SKM-1 (cell line): ENCODE data around the gene ARID1B.

Experiments used
- DNase-seq: peaks from one replicate; lab custom pipeline; 2025; ENCODE audit not compliant: unreplicated experiment; lab: John Stamatoyannopoulos, UW

The ARID1B gene

DNA sequence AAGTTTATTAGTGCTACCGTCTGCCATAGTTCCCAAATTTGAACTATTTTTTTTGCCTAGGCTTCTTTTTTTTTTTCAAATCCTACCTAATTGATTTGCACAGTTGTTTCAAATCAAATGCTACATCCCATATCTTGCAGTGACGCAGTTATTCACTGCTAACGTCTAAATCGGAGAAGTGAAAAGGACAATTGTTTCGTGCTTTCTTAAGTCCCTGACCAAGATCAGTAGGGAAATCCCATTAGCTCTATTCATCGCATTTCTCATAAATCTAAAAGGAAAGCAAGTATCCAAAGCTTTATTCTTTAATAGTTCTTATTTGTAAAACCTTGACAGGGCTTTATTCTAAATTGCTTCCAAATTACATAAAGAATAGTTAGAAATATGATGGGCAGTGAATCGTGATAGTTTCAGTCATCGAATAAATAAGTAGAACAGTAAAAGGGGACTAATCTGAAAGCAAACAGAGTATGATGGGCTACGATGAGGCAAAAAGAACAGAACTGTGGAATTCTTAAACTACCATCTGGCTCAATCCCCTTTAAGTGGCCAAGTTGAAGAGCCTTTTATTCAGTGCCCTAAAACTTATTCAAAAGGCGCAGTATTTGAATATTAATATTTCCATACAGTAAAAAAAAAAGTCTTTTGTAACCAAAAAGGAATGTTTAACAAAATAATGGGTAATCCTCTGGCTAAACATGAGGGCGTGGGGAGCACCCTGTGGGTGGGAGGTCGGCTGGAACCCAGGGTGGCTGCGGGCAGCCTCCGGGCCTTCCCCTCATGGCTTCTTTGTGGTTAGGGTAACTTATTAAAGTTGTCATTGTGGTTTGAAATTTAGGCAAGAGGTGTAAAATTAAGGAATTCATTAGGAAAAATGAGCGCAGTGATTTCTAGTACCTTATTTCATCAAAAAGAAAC, 3.0 kb upstream of the ARID1B start:
- DNase-seq, result no peak

DNA sequence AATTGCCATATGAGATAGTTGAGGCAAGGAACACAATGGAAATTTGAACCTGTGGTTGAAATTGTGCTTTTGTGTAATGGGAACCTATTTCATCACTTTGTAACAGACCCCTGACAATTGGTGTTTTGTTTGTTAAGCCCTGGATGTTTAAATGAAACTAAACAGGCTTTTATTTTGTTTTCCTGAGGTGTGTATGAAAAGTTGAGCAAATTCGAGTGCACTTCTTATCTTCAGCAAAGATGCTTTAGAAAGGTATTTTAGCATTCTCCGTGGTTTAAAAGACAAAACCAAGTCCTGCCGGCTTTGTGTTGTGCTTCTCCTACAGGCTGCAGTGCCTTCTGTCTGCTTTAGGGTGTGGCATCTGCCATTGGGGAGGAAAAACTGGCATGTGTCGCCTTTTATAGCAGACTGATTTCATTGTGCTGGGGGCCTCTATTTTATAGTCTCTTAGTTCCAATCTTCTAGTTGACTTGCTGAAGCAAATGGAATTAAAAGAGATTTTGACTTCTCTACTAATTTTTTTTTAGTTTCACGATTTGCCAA, 2.2 kb upstream of the ARID1B start:
- no peak for DNase-seq

DNA sequence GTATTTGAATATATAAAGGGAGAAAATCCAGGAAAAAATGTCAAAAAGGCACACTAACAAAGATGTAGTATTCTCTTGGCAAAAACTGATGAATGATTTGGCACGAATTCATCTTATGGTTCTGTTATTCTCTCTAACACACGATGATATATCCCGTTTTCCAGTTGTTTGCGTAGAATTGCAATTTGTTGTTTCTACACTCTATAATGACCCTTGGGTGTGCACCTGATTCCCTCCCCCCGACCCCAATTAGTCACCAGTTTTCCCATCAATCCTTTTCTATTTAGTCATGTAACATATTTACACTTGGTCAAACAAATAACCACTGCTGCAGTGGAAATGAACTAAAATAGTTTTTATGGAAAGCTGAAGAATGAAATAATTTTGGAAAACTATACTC, 1.5 kb upstream of the ARID1B start:
- no peak for DNase-seq

DNA sequence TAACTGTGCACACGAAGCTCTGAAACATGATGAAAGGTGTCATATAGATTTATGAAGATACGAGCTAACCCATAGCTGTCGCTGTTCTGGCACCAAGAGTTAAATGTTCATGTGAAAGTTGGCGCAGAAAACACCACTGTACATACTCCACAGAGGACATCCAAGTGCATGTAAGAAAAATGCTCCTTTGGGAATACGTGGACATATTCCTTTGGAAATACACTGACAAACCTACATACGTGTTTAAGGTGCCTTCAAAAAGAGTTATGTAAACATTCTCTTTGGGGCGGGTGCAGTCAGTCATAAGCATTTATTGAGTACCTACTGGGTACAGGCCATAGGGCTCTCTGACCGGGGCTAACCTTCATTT, 723 bp upstream of the ARID1B start:
- no peak for DNase-seq

DNA sequence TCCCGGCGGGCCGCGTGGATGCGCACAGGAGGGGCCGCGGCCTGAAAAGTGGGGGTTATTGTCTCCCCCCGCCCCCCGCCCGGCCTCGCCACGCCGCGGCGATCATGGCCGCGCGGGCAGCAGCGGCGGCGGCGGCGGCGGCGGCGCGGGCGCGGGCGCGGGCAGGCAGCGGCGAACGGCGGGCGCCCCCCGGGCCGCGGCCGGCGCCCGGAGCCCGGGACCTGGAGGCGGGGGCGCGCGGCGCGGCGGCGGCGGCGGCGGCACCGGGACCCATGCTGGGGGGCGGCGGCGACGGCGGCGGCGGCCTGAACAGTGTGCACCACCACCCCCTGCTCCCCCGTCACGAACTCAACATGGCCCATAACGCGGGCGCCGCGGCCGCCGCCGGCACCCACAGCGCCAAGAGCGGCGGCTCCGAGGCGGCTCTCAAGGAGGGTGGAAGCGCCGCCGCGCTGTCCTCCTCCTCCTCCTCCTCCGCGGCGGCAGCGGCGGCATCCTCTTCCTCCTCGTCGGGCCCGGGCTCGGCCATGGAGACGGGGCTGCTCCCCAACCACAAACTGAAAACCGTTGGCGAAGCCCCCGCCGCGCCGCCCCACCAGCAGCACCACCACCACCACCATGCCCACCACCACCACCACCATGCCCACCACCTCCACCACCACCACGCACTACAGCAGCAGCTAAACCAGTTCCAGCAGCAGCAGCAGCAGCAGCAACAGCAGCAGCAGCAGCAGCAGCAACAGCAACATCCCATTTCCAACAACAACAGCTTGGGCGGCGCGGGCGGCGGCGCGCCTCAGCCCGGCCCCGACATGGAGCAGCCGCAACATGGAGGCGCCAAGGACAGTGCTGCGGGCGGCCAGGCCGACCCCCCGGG, 637 bp downstream of the ARID1B start:
- DNase-seq, result no peak

DNA sequence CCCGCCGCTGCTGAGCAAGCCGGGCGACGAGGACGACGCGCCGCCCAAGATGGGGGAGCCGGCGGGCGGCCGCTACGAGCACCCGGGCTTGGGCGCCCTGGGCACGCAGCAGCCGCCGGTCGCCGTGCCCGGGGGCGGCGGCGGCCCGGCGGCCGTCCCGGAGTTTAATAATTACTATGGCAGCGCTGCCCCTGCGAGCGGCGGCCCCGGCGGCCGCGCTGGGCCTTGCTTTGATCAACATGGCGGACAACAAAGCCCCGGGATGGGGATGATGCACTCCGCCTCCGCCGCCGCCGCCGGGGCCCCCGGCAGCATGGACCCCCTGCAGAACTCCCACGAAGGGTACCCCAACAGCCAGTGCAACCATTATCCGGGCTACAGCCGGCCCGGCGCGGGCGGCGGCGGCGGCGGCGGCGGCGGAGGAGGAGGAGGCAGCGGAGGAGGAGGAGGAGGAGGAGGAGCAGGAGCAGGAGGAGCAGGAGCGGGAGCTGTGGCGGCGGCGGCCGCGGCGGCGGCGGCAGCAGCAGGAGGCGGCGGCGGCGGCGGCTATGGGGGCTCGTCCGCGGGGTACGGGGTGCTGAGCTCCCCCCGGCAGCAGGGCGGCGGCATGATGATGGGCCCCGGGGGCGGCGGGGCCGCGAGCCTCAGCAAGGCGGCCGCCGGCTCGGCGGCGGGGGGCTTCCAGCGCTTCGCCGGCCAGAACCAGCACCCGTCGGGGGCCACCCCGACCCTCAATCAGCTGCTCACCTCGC, 1.5 kb downstream of the ARID1B start:
- DNase-seq, result no peak

DNA sequence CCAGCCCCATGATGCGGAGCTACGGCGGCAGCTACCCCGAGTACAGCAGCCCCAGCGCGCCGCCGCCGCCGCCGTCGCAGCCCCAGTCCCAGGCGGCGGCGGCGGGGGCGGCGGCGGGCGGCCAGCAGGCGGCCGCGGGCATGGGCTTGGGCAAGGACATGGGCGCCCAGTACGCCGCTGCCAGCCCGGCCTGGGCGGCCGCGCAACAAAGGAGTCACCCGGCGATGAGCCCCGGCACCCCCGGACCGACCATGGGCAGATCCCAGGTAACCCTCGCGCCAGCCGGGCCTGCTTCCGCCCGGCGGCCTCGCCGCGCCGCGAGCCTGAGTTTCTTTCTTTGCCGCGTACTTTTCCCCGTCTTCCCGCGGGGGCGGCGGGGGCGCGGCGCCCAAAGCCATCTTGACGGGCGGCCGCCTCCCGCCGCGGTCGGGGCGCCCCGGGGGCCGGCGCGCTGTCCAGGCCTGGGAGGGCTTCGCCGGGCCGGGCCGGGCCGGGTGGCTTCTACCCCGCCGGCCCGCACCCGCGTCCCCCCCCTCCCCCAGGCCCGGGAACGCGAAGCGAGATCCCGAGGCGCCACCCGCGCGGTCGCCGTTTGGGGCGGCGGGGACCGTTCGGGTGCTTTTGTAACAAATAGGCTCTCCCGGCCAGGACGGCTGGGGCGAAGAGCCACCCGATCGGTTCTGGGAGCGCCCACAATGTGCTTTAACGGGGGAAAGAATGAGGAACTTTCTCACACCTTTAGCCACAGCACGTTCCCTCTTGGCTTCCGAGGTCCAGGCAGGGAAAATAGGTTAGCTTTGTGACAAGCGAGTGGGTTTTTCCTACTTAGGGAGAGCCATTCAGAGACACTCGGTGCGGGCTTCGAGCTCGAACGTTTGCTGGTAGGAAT, 2.3 kb downstream of the ARID1B start:
- no peak for DNase-seq

DNA sequence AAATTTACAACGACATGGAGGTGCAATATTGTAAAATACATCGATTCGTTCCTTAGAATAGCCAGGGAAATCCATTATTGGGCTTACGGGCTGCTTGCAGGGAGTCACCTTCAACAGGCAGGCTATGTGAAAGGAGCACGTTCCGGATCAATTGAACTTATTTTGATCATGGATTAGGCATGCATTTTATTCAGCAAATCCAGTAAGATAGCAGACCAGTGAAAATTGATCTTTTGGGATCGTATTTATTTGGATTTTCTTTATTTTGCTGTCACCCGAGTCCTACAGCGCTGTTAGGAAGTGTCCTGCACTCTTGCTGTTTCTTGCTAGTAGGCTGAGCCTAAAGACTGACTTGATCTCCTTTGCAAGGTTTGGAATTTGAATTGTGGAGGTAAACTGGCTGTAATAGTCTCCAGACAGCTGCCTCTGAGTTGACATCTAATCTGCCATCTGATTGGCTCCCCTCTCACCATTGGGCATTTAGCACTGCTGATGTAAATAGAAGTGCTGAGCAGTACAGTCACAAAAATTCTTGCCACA, 3.0 kb downstream of the ARID1B start:
- peak; percentile 38 for DNase-seq

DNA sequence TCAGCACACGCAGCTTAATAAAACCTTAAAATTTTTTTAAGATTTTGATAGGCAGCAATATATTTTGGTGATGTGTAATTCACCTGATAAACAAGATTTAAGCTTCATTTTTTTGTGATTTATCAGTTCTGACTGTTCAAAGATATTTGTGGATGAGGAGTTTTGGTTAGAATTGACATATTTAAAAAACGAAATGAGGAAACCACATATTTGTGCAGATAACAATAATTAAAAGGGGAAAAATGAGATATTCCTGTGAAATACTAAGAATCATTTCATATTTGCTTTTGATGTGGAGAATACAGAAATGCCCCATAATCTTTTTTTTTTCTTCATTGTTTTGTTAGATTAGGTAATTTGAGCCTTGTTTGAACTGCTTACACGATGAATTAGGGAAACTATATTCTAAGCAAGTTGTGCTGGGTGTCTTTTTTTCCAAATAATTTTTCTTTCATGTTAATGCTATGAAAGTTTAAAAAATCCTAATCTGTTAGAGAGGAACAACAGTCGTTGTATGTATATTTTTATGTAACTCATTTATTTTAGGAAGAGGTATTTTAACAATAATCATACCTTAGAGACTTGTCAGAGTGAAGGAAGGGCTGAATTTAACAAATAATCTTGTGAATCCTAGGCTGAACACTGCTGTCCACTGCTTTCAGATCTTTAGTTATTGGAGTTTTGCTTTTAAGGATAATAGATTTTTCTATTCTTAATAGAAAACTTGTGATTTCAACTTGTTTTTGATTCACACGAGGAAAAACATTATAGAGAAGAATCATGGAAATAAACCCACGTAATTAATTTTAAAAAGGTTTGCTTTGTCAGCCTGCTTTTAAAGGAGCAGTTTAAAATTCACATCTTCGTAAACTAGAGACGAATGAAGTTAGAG, 4.0 kb downstream of the ARID1B start:
- DNase-seq, result no peak

DNA sequence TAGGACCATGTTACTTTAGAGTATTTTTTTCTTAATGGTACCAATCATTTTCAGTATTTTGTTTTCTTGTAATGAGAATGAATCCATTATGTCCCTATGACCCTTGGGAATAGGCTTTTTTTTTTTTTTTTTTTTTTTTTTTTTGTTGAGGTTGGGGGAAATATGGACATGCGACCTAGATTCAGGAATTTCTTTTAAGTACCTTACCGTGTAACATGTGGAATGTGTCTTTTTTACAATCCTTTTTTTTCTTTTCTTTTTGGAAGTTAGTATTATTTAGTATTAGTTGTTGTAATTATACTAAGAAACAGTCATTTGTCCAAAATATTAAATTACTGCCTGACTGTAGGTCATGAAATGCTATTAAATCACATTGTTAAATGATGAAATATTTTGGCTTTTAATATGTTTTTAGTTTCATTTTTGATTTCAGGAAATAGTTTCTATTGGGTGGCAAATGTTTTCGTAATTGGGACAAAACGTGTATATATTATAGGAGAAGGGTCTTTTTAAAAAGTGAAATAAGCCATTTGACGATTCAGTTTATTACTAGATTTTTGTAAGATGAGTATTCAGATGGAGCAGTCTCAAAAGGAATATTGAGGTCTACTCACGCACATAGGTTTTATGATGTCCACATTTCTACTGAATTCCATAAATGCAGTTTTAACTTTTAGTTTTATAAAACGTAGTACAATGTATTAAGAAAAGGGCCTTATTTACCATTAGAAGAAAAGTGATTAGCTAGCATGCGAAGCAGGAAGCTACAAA, 4.9 kb downstream of the ARID1B start:
- DNase-seq, result no peak

DNA sequence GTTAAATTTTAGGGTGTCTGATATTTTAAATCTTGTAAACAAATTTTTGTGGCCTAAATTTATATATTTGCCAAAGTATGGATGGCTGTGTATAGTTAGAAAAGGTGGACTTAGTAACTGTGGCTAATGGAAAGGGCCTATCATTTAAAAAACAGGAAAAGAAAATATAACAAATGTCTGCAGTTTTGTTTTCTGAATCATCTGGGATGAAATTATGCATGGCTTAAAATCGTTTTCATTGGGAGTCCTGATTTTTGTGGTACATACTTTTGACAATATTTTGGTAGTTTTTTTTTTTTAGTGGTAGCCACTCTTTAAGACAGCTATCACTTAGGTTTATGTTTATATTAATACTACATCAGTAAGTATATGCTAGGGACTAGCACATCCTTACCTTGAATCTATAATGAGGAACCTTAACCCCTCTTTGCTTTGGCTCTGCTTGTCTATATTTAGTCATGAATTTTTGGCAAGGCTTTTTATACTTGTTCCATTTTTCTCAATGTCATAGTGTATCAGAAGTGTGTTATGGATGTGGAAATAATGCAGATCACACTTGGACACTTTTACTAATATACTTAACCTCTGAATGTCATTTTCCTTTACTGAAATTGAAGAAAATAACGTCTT, 5.6 kb downstream of the ARID1B start:
- no peak for DNase-seq

DNA sequence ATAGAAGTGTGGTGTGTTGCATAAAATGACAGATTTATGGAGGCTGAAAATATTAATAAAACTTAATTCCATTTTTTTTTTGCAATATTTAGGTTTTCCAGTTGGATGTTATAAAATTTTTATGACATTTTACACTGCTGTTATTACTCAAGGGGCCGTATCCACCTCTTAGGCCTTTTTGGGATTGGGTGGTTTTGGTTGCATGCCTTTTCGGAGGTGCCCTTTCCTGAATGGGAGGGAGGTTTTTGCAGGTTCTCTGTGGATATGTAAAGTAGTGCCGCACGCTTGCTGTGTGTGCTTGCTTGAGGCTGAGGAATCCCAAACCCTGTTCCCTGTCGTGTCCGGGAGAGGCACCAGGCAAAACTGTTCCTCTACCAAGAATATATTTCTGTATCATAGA, 6.8 kb downstream of the ARID1B start:
- DNase-seq, result no peak

DNA sequence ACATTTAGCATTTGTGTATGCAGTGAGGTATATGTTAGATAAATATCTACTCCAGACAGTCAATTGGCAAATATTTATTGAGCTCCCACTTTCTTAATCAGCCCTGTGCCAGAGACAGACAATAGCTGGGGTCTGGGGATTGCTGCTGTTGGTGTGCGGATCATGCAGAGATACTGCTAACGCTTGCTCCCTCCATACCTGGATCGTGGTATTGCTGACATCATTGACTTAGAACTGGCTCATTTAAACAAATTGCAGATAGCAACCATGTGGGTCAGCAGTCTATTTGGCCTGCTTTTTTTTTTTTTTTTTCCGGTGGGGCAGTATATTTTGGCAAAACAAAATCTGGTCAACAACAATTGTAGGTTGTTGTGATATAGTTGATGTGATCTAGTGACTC, 9.5 kb downstream of the ARID1B start:
- DNase-seq, result no peak

DNA sequence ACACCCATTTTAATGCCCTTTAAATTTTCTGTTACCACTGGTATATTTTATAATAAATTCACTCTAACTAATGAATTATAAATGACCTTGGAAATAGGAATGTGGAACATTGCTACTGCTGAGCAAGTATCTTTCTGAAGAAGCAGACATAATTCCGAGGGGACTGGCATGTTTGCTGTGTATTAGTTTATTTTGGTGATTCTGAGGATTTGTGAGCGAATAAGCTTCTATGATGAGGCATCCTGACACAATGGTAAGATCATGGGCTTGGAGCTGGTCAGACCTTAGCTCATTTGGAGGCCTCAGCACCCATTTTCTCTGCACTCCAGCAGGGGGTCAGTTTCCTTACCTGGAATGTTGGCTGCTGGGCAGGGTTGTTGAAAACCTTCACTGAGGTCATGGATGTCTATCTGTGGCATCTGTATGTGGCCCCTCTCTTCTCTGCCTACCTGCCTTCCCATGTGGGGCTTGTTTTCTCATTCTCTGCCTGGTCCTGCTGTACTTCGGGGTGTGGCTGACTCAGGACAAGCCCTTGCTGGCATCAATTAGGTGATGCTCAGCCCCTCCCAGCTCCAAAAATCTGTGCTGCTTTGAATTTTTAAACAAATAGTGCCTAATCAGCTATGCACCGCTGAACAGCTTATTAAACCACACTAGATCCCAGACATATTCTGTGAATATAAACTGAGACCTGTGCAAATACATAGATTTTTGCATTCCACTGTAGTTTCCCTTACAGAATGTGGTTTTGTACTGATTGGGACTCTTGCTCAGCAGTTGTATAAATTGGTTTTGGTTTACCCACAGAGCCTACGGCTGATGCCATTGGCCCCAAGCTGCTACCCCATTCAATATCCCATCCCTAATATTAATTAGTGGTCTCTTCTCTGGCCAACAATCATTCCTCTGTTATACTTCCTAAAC, 10.7 kb downstream of the ARID1B start:
- no peak for DNase-seq

DNA sequence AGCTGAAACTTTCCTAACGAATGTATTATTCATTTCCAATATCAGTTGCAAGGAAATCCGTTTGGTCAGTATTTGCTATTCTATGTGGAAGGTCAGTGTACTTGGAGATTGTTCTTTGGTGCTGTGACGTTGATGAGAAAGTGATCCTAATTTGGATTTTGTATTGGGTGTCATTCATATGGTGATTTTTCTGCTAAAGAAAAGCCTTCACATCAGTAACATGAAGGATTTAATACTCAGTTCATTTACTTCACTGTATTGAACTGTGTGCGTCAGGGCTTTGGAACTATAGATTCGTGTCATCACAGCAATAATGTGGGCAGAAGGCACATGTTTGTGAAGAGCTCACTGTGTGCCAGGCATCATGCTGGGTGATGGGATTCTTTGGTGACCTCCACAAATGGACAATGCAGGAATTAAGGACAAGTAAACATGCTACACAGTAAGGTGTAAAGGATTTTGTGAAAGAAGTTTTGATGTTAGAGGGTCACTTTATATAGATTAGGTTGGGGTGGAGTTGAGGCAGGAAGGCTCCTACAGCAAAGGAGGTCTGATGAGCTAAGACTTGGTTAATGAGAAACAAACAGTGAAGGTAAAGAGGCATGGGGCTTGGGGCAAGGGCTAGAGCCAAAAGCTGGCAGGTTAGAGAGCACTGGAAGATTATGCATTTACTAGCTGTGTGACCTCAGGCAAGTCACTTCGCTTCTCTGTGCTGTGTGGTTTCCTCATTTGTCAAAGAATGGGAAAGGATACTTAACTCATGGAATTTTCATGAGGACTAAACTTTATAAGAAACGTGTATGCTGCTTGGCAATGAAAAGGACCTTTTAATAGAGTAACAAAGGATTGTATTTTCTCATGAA, 12.1 kb downstream of the ARID1B start:
- DNase-seq, result no peak
